HCEC 1CT (cell line): ENCODE results near the gene STARD13.

Source experiments
- DNase-seq: peaks from one replicate; pipeline ENCODE4 v3.0.0-alpha.2; 2017

STARD13 gene

DNA sequence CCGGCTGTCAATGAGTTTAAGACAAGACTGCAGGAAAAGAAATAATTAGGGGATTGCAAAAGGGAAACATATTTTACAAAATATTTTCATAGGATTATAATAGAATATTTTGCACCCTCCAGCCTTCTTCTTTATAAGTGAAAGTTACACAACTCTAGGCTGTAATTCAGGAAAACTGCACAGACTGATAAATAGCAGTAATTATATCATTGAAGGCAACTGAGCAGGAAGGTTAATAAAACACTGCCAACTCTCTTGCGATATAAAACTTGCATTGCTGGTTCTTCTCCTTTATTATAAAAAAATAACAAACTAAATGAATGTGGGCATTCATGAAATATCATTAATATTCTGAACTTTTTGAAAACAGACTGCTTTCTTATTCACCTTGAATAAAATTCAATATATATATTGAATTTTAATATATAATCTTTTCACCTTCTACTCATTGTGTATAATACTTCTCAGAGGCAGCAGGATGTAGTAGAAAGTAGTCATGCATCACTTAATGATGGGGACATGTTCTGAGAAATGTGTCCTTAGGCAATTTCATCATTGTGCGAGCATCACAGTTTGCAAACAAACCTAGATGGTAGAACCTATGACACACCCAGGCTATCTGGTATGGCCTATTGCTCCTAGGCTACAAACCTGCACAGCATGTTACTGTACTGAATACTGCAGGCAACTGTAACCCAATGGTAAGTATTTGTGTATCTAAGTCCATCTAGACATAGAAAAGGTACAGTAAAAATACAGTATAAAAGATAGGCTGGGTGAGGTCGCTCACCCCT is 24.9 kb upstream of the STARD13 start:
- no peak for DNase-seq

DNA sequence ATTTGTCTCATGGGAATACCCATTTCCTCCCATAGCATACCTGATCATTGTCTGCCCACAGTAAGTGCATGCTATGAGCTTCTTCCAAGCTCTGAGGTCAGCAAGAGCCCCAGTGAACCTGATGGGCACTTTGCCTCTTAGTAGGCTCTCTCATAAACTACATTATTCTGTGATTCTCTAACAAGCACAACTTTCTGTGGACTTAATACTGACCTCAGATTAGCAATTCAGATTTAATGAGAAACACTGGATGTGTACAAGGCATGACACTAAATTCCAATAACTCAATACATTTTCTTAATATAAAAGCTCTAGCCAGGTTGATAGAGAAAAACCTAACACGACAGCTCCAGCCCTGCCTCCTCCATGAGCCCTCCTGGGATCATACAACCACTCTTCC is 23.3 kb upstream of the STARD13 start:
- no peak for DNase-seq

DNA sequence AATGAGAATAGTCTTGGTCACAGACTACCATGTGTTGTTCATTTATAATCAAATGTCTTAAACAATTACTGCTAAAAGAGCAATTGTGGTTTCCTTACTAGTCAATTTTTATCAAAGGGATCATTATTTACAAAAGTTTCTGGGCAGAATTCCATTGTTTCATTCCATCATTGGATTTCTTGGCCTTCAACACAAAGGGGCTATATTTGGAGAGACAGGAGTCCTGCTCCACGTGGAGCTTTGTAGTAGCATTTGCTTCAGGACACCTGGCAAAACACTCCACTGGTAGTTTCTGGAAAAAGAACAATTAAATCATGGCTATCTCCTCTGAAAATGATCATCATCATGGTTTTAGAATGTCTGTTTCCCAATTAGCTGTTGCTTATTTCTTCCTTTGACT is 22.3 kb upstream of the STARD13 start:
- DNase-seq = no peak

DNA sequence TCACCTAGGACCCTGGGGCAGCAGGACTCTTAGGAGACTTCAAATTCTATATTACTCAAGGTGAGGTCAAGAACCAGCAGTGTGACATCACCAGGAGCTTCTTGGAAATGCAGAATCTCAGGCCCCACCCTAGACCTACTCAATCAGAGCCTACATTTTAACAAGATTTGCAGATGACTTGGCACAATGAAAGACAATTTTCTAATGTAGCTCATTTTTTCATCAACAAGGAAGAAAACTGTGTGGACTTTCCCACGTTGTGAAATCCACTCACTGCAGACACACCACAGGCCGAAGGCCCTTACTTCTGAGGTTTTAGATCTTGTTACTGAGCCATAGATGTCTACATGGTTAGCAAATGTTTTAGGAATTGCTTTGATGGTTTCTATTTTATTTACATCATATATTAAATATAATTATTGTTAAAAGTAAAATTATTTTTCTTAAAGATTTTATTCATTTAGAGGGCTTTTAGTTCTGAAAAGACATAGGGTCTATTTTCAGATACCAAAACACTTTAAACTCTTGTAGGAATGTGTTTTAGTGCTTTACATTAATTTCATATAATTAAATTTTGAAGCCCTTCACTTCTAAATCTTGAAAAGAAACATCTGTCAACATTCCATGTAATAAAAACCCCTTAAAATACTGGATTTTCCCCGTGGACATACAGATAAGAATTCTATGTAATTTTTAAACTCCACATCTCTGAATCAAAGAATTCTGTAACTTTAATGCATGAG is 18.5 kb upstream of the STARD13 start:
- no peak for DNase-seq

DNA sequence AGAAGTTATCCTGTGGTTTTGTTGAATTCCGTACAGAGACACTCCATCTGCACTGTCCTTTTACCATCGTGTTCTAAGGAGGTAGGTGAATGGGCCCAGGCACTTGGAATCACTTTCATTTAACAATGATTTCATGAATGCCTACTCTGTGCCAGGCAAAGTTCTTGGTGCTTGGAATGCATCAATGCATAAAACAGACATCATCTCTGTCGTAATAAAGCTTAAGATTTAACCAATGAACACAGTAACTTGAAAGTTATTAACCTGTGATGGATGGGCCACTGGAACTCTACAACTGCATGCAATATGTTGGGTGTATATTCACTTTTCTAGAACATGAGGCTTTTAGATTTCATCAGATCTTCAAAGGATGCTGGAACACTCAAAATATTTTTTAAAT is 14.1 kb upstream of the STARD13 start:
- no peak for DNase-seq

DNA sequence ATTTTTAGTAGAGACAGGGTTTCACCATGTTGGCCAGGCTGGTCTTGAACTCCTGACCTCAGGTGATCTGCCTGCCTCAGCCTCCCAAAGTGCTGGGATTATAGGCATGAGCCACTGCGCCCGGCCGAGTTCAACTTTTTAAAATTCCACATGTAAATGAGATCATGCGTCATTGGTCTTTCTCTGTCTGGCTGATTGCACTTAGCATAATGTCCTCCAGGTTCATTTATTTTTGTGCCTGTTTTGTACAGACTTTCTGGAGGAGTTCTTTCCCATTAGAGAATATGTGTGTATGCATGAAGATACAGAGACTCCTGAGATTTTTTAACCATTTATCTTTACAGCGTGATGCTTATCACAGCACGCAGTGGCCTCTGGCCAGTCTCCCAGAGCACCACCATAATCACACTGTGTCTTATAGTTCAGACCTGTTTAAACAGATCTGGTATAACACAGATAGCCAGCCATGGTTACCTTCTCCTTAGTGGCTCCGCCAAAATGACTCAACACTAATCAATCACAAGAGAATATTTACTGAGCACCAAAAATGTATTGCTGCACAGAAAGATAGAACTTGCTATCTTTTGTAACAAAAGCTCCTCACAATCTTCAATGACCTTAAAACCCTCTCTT is 11.4 kb upstream of the STARD13 start:
- DNase-seq = no peak

DNA sequence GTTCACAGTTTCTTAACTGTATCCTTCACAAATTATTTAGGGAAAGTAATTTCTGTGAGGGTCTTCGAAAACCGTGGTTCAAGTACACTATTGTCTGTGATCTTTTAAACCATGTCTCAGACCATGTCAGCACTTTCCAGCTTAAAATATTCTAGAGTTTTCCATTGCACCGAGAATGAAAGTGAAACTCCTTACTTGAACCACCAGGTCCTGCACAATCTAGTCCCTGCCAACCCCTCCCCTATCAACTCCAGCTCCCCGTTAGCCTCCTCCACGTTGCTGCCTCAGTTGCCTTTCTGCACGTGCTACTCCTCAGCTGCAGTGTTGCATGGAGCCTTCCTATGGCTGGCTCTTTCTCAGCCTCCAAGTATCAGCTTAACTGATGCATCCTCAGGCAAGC is 7.2 kb upstream of the STARD13 start:
- DNase-seq = no peak

DNA sequence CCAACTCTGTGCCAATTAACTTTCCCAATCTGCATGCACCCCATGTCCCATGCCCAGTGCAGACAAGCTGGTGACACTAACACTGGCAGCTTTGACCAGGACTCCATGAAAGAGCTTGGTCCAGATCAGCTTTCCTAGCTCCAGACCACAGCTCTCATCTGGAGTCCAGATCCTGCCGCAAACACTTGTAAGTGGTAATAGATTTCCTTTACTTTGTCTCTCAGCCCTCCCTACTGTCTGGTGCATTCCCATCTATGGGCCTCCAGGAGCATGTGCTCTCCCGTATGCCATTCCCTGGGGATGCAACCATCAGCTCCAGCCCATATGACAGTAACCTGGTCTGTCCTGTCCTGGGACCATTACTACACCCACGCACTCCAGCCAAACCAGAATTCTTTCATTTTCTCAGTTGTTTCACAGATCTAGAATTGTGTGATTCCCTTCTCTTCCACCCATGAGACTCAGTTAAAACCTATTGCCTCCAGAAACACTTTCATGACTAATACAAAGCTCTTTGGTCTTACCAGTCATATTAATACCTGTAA is 4.9 kb upstream of the STARD13 start:
- no peak for DNase-seq

DNA sequence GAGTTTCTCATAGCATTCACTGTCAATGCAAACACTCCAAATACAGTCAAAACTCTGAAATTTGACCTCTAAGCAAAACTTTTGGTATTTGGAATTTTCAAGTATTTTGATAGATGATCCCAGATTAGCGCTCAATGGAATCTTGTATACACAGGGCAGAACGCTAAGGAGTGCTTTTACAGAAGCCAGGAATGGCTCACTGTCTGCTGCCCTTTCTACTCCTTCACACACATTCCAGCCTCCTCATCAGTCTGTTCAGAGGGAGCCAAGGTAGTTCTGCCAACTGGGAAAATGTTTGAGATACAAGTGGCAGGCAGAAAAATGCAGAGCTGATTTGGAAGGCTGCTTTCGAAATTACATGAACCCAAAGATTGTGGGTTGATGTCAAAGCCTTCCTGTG is 4.4 kb upstream of the STARD13 start:
- DNase-seq = no peak

DNA sequence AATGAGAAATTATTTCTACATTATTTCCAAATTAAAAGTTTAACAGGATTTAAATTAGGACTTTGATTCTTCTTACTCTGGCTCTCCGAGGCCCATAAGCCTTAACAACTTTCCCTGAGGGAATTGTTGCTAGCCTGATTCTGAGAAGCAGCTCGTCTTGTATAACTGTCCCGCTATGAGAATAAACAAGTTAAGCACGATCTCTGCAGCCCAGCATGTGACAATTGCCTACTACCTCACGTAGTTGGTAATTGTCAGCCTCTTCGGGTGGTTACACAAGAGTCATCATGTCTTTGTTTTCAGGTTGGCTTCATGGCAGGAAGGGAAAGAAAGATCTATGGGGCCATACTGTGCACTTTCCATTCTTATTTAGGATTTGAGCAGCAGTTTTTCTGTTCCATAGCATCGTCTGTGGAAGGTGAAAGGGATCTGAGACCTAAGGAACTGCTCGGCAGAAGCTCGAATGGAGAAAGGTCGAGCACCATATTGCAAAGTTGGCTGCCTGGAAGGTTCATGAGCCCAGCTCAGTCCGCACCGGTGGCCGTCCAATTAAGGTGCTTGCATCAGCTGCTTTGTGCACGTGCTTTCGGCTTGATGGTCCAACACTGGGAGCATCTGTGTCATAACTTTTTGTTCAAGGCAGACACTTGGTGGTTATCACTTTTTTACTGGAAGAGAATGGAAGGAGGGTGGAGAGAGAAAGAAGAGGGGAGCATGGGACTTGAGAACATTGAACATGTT is 1.8 kb upstream of the STARD13 start:
- DNase-seq = no peak

DNA sequence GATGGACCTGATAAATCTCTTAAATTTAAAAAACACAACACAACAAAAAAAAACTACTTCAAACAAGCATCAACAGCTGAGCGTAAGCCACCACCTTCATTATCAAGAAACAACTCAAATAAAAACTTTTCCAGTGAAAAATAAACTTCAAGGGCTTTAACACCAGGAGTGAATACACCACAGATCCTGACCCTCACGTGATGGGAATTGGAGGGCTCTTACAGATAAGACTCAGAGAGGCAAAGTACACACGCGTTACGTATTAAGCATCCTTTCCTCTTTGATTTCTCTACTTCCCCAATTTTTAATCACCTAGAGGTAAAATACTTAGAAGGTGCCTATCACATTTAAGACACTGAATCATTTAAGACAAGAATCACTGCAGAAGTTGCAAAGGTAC is 573 bp upstream of the STARD13 start:
- DNase-seq = no peak

DNA sequence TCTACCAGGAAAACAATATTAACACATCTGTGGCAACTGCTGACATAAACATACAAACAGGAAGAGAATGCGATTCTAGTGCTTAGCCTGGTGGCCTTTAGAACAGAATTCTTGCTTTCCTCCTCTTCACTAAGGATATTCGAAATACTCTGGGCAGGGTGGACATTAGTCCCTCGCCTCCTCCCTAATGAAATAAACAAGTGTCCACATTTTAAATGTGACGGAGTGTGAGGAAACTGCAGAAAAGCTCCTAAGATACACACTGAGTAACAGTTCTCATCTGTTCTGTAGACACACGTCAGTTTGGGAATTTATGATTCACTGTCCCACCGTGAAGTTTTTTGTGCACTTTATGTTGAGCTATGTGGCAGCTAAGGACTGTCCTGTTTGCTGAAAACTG is 639 bp downstream of the STARD13 start:
- peak; percentile 36 for DNase-seq

DNA sequence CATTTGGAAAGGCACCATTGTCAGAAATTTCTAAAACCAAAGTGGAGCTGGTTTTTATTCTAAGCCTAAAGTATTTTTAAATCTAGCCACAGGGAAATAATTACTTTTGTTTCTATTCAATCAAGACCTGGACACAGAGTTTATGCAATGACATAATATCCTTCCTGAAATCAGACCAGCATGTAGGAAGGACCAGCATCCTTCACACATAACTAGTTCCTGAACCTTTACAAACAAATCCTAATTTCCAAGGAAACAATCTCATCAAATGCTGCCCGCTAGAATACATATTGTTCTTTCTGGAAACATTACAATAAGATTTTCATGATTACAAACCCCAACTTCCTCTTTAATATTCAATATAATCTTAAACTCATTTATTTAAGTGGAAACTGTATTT is 1.5 kb downstream of the STARD13 start:
- no peak for DNase-seq

DNA sequence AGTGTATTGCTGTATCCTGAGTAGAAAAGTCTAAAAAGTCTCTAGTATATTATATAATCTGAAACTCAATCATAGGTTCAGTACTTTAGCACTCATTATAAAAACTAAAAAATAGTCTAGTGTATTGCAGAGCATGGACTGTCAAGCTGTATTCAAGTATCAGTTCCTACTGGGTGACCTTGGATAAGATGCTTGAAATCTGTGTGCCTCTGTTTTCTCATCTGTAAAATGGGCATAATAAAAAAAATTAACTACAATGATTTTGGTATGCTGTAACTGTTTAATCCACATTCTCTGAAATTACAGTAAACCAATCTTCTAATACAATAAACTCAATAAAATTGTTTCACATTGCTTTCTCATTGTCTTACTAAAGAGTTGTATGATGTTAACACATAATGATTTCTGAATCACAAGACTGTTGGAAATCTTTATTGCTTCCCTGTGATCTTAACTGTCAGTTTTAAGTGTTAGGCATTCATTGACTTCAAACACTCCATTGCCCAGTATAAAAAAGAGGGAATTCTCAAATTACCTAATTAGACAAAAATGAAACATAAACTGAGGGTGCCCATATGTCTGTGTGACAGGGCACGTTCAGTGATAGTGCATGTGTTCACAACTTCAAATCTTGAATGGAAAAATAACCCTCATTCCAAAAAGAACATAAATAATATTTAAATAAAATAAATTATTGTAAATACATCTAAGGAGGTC is 2.2 kb downstream of the STARD13 start:
- peak; percentile 32 for DNase-seq

DNA sequence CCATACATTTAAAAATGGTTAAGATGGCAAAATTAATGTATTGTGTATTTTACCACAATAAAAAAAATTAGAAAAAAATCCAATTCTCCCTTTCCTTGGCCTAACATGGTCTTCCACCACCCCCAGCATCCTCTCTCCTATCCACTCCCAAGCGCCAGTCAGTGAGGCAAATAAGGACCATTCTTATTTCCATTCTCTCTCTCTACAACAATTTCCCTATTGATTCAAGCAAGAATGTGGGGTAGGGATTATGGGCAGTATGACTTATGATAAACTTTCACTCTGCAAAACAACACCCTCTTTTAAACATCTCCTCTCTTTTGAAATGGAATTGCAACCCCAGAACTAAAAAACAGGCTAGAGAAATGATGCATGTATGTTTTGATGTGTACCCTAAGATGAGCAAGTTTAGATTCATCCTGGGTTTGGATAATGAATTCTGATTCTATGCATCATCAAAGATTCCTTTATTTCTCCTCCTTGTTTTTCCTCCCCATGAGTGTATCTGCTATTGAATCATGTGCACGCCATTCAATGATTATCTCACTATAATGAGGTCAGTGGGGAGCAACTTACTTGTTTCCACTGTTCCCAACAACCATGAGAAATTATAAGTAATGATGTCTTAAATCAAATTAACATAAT is 3.5 kb downstream of the STARD13 start:
- DNase-seq = peak; percentile 93

DNA sequence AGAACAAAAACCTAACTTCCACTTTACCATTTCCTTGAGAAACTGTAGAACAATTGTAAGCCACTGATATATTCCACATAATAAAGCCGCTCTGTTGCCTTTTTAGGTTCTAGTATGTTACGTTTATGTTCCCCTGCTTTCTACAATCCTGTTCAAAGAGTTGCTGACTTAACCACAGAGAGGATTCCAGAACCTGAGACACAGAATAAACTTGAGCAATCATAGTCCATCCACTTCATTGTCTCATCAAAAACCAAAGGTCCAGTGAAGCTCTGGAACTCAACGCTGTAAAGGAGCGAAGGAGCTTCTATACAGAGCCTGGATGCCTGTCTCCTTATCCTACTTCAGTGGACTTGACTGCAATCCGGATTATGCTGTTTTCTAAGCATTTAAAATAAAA is 4.6 kb downstream of the STARD13 start:
- no peak for DNase-seq

DNA sequence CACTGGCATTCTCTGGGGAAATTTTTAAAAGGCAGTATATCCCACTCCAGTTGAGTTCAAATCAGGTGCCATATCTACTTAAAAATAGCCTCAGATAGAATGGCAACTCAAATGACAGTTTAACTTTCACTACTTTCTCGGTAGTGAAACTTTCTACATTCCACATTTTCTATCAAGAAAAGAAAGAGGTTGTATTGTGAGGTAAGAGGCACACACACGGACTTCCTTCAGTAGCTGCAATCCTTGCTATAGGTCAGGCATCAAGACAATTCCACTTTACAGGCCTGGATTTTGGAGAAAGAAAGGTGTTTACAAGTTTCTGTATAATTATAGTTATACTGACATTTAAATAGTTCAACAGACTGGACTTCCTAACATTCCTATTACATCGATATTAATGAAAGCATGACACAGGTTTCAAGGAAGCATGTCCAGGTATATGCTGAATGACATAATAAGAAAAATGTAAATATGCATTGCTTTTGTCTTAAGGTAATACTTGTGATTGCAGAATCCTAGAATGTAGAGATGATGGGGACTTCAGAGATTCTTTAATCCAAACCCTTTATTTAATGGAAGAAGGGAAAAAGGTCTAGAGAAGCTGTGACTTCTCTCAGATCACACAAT is 5.2 kb downstream of the STARD13 start:
- DNase-seq = no peak

DNA sequence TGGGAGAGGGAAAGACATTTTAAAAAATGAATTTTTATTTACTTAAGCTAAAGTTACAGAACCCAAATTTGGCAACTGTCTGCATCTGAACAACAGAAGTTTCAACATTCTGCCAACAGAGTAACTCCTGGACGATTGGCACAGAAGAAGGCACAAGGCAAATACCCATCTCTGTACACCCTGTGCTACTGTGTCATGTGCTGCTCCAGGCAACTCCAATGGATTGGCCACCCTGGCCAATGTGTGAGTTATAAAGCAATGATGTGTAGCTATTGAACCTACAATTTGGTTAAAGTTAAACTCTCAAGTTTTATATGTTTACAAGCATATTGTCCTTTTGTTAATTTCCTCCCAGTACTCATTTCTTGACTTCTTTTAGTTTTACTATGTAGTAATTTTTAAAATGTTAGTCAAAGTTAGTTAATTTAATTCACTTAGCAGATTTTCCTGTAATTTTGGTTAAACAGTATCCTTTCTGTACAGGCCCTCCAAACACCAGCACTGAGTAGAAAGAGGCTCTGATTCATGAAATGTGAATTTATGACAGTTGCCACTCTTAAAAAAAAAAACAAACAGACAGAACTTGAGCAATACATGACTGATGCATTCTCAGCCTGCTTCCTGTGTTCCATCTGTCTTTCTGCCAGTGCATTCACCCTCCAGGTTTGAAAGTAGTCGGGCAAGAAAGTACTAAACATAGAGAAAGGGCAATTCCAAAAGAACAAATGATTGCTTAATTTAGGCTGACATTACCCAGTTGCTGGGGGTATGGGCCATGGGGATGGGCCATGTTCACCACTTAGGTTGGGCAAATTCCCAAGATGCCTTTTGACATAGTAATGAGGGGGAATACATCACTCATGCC is 5.9 kb downstream of the STARD13 start:
- peak; percentile 90 for DNase-seq

DNA sequence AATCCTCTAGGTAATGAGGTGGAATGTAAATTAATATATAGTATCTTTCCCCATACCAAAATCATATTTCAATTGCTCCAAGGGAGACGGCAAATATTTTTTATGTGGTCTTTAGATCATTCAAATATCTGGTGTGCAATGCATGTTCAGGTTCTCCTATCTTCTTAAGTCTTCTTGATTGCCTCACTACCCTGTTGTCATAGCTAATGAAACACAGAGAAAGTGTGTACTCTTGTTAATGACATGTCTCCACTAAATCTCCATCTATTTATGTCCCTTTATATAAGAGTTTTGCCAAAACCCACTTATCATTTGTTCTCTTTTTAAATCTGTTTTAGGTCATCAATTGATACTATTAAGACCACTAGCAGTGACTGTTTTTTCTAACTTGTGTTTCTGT is 6.6 kb downstream of the STARD13 start:
- no peak for DNase-seq

DNA sequence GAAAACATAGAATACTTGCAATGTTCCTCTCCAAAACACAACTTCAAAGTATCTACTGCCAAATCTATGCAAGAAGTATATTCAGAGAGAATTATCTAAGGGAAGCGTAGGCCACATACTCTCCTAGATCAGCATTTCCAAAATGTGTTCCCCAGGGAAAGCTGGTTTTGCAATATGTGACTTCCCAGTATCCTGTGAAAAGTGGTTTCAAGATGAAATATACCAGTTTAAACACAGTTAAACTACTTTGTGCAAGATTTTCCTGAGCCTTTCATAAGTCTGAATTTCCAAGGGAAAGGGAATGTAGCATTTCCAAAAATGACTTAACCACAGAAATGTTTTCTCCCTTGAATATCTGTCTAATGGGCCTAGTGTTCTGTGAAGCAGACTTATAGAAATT is 7.6 kb downstream of the STARD13 start:
- DNase-seq = no peak
